ENCODE measurements around the gene NOS3.

GRCh38 chr7:150962553-150963399 is 28.0 kb upstream of the NOS3 start:
- TF ChIP-seq EZH2 (IDR thresholded peaks at IDR 0.05; ENCODE audit: insufficient read depth, poor library complexity, severe bottlenecking): no peak
- no peak for TF ChIP-seq EZH2phosphoT487 (IDR thresholded peaks at IDR 0.05; ENCODE audit: insufficient read depth, low read depth)

Measured in GM23248 (cell line).